Heart left ventricle (tissue), 16 donors: ENCODE results near the gene SLC17A7. TPM values are rescaled to one million over a fixed set of nuclear protein-coding genes. Genes with fewer than 3 reads are reported as not detected.
A peak's percentile ranks its signal among the peaks of the same experiment; 100 is the strongest.

ENCODE experiments used
- ATAC-seq, 4 donors: fragments of 200-7000 bp; cut with Tn5 transposase; one replicate each; pipeline ENCODE4 v1.9.1; 2020 to 2022; ENCODE audit warnings: moderate library complexity in 4 of 4, mild to moderate bottlenecking in 3 of 4, moderate number of reproducible peaks in 1 of 4
- DNase-seq, 5 donors: peaks; one replicate each; pipeline ENCODE4 v3.0.0-alpha.2; 2020
- H3K27ac ChIP-seq, 12 donors: fragments of 200-600 bp; sonication (generic) in 4 of 12; one replicate each; pipeline versions ENCODE4 v1.5.0 to v1.8.0; 2016 to 2022; ENCODE audit warnings: mild to moderate bottlenecking in 2 of 12
- H3K27me3 ChIP-seq, 9 donors: fragments of 200-600 bp; sonication (generic) in 2 of 9; one replicate each; pipeline versions ENCODE4 v1.5.1 to v1.8.0; 2016 to 2022; ENCODE audit warnings: mild to moderate bottlenecking in 3 of 9
- H3K36me3 ChIP-seq, 9 donors: fragments of 200-600 bp; sonication (generic) in 2 of 9; one replicate each; pipeline versions ENCODE4 v1.5.0 to v1.8.0; 2018 to 2022; ENCODE audit warnings: mild to moderate bottlenecking in 2 of 9
- H3K4me1 ChIP-seq, 12 donors: fragments of 200-600 bp; sonication (generic) in 4 of 12; one replicate each; pipeline versions ENCODE4 v1.5.0 to v1.8.0; 2016 to 2022; ENCODE audit warnings: mild to moderate bottlenecking in 3 of 12
- H3K4me3 ChIP-seq, 12 donors: fragments of 200-600 bp; sonication (generic) in 4 of 12; one replicate each; pipeline versions ENCODE4 v1.5.0 to v1.8.0; 2017 to 2022; ENCODE audit warnings: mild to moderate bottlenecking in 9 of 12, moderate library complexity in 4 of 12
- H3K9me3 ChIP-seq, 12 donors: fragments of 200-600 bp; sonication (generic) in 4 of 12; one replicate each; pipeline versions ENCODE4 v1.5.0 to v1.8.0; 2016 to 2022; ENCODE audit warnings: mild to moderate bottlenecking in 1 of 12
- CTCF ChIP-seq, 12 donors: fragments of 200-600 bp; sonication (generic) in 4 of 12; IDR thresholded peaks; one replicate each; pipeline versions ENCODE4 v1.5.0 to v1.8.0; 2018 to 2022; ENCODE audit warnings: antibody characterized with exemption in 12 of 12, mild to moderate bottlenecking in 5 of 12
- POLR2A ChIP-seq, 2 donors: fragments of 450-650 bp; IDR thresholded peaks; one replicate each; pipeline ENCODE4 v1.6.1; 2017; ENCODE audit warnings: antibody characterized with exemption in 2 of 2, mild to moderate bottlenecking in 2 of 2, moderate library complexity in 2 of 2
- WGBS, 4 donors: extraction: QIAGEN DNeasy Blood & Tissue Kit in 2 of 4; methylation state at CpG; one replicate each; pipeline versions ENCODE4 v1.1.5 to v1.1.7; 2013 to 2018; 5-methylcytosine and 5-hydroxymethylcytosine counted together
- intact Hi-C, 10 donors: fragments of 100-400 bp; cut with DNase I; formaldehyde crosslinking; loops; one replicate each; pipeline versions ENCODE4 v1.11.1 to v1.14.2; 2022
- polyA plus RNA-seq, 2 donors: library from polyadenylated mRNA; stranded (reverse); fragments of 200-250 nt; gene quantifications; one replicate each; pipeline ENCODE4 v1.2.3, GENCODE V29; 2013
- total RNA-seq, 9 donors: library from RNA; depleted of rRNA in 2 of 9; stranded (reverse); fragments of >200 nt in 2 of 9; fragmentation: NEBNext Ultra II Directional in 3 of 9; extraction: Animal tissue kit (Norgen Biotek cat#: 25700) in 3 of 9; gene quantifications; one replicate each; pipeline versions ENCODE4 v1.1.0 to v1.2.4, GENCODE V29; 2016 to 2023
- donor health status: ischemic (EF 13 %, LVEDD 7.1; RV severe dilation, severe dysfunction).
- donor health status: healthy with polysubstance abuse.
- donor health status: DM: no; HTN: yes; CAD: no.
- donor health status: DM: no; HTN: no; CAD: no.
- donor health status: ischemic (EF 25% LVEDD 6.9; RV normal size, moderate dysfunction).
- donor health status: ischemic (EF 25% LVEDD 5.7; RV mildly dilated, moderate dysfunction).
- donor health status: healthy.
- donor health status: DM: yes; HTN: yes; CAD: no.
- donor health status: ischemic (EF 35%, LVEDD 5.7; RV mildly dilated, moderate dysfunction).
- donor health status: nonischemic (EF 11% LVEDD 7.7; RV severe dilation, severe dysfunction).
- donor health status: DM: yes; HTN: yes; CAD: no.
- donor health status: PGD.
- donor health status: ischemic (EF 29% LVEDD 5.4; RV normal size, mild dysfunction).
- donor health status: nonischemic (EF 23%, LVEDD 6.1; RV moderate dilation, normal function).

The SLC17A7 gene
- total and polyA plus RNA-seq, 11 donors = 0.46 to 1.6 (median 0.89) TPM

GRCh38 chr19:49443366-49444099, 2.2 kb upstream of the SLC17A7 start:
- intact Hi-C loops = loop anchor here (1.0 to 10.0 kb wide), 12 partner anchors 8 to 234 kb away; partner anchors contain the start of genes DKKL1 (in 1 of the 10), PIH1D1 (in 1 of the 10) and PRMT1 (in 1 of the 10)
- 0% methylated on average over 21 to 47 of the region's 47 CpGs for WGBS, 4 donors
- H3K4me1 ChIP-seq = peaks cover 0 to 20% (median 2%) of the 10 kb centered on the region in 12 donors
- peaks cover 0 to 38% (median 26%) of the 10 kb centered on the region in 9 donors for H3K27me3 ChIP-seq
- TF ChIP-seq POLR2A (IDR thresholded peaks at IDR 0.05) (no peak), CTCF (IDR thresholded peaks at IDR 0.05) (peak; percentile 72 to 93 (median 80))
- H3K9me3 ChIP-seq = no peaks in the 10 kb centered on the region
- H3K36me3 ChIP-seq = peaks cover 0 to 17% (median 5%) of the 10 kb centered on the region in 9 donors
- DNase-seq (peak; percentile 95 to 98 (median 95)), ATAC-seq (peak; percentile 89 to 94 (median 90))
- peak overlapping the region; percentile 55 to 79 (median 69) for H3K4me3 ChIP-seq
- H3K27ac ChIP-seq = peak overlapping the region; percentile 54 to 95 (median 88)

GRCh38 chr19:49442771-49443365, 1.5 kb upstream of the SLC17A7 start:
- no peaks in the 10 kb centered on the region for H3K9me3 ChIP-seq
- H3K27me3 ChIP-seq = peaks cover 0 to 44% (median 32%) of the 10 kb centered on the region in 9 donors
- ATAC-seq = peak; percentile 61 to 84 (median 82)
- peaks cover 0 to 10% (median 3%) of the 10 kb centered on the region in 9 donors for H3K36me3 ChIP-seq
- intact Hi-C loops = loop anchor here (1.0 to 10.0 kb wide), 13 partner anchors 8 to 234 kb away; partner anchors contain the start of genes DKKL1 (in 1 of the 10), PIH1D1 (in 1 of the 10) and PRMT1 (in 1 of the 10)
- H3K4me1 ChIP-seq = peaks cover 0 to 20% (median 2%) of the 10 kb centered on the region in 12 donors
- WGBS, 4 donors = 2 to 4% (median 2%) methylated on average over 27 to 43 of the region's 43 CpGs
- H3K4me3 ChIP-seq = peak overlapping the region; percentile 55 to 79 (median 69)
- peak; percentile 95 to 98 (median 97) for DNase-seq
- TF ChIP-seq CTCF (IDR thresholded peaks at IDR 0.05) (no peak), POLR2A (IDR thresholded peaks at IDR 0.05) (peak in 1 of 2 donors; percentile 21)
- H3K27ac ChIP-seq = peak overlapping the region; percentile 54 to 95 (median 88)

- no peaks in the 10 kb centered on the region for H3K9me3 ChIP-seq
- 5 to 10% (median 6%) methylated on average over 11 of the region's 11 CpGs for WGBS, 4 donors
- TF ChIP-seq CTCF (IDR thresholded peaks at IDR 0.05) = no peak
- no peak for TF ChIP-seq POLR2A (IDR thresholded peaks at IDR 0.05)
- H3K27me3 ChIP-seq = peaks cover 0 to 47% (median 33%) of the 10 kb centered on the region in 9 donors
- ATAC-seq = peak in 2 of 4 donors; percentile 4
- H3K36me3 ChIP-seq = peaks cover 0 to 7% (median 0%) of the 10 kb centered on the region in 9 donors
- H3K27ac ChIP-seq = peak overlapping the region in 8 of 12 donors; percentile 46 to 90 (median 58)
- peak overlapping the region in 10 of 12 donors; percentile 55 to 79 (median 69) for H3K4me3 ChIP-seq
- intact Hi-C loops = loop anchor here in 9 of 10 donors (1.0 to 10.0 kb wide), 8 partner anchors 50 to 220 kb away; no protein-coding TSS in a partner anchor
- peak in 3 of 5 donors; percentile 23 to 65 (median 52) for DNase-seq
- H3K4me1 ChIP-seq = peaks cover 0 to 20% (median 2%) of the 10 kb centered on the region in 12 donors
Measured at GRCh38 chr19:49442354-49442753, 1.0 kb upstream of the SLC17A7 start.
